Measurements from ENCODE around the gene CDKL1.
A peak's percentile ranks its signal among the peaks of the same experiment; 100 is the strongest.

CDKL1 gene

DNA sequence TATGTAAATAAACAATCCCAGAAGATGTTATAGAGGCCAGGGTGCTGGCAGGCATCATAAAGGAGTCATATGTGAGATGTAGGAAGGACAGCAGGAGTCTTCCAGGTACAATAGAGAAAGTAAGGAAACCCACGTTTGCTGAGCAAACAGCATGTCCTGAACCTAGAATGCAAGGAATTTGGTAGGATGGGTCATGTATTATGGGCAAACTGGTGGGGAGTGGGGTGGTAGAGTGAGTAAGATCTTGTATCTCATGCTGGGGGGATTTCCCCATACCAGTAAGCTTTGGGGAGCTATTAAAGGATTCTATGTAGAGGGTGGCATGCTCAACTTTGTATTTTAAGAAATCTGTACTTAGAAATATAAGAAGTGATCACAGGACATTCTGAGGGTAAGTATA lies 41.0 kb downstream of the CDKL1 start:
- DNase-seq, result no peak

DNA sequence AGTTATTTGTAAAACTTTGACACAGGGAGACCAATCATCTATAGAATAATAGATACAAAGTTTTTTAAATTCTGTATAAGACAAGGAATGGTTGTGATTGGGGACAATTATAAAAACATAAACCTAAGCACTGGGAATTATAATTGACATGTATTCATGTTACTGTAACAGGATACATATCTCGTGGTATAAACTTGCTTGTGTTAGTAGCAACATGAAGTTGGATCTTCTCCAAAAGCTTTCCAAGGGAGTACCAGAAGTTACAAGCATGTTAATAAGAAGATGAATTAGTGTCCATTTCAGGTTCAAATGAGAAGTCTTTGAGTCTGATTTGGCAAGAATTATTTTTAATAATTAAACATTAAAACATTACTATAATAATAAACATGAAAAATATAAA lies 42.2 kb downstream of the CDKL1 start:
- DNase-seq, result no peak

GRCh38 chr14:50353126-50353525 lies 43.6 kb downstream of the CDKL1 start:
- no peak for DNase-seq

GRCh38 chr14:50352584-50352983 lies 44.1 kb downstream of the CDKL1 start:
- no peak for DNase-seq

- DNase-seq, result no peak
Observed at GRCh38 chr14:50350975-50351374, 45.7 kb downstream of the CDKL1 start.

GRCh38 chr14:50348933-50349332 lies 47.7 kb downstream of the CDKL1 start:
- no peak for DNase-seq

DNA sequence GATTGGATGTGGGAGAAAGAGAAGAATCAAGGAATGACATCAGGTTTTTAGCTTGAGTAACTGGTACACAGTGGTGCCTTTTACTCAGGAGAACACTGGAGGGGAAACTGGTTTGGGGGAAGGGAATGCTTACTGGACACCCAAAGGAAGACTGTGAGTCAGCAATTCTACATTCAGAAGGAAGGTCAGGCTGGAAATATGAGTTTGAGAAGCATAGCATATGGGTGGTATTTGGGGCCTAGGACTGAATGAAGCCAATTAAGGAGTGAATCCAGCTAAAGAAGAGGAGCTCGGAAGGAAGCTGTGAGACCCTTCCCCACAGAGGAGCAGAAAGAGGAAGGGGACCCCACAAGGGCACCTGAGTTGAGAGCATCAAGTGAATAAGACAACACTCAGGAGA lies 49.2 kb downstream of the CDKL1 start:
- DNase-seq, result no peak

DNA sequence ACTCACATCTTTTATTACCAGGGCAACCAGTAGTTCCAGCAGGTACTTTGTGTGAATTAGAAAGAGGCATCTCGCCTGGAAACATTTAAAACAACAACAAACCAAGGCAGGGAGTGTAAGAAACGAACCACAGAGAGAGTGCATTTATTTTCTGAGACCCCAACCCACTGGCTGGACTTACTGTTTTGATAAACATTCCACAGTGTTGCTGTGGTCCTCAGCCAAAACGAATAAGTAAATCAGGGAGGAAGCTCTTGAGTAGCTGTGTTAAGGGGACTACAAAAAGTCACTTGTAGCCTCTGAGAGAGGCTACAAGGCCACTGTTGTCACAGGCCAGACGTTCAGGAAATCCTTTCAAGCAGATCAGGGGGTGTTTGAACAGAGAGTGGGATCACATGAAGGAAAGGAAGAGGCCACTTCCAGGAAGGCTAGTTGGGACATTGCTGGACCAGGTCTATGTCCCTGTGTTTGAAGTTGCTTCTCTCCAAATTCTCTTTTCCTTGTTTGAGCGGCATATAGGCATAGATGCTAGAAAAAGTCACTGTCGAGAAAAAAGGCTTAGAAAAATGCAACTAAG lies 50.7 kb downstream of the CDKL1 start:
- DNase-seq, result no peak

GRCh38 chr14:50344876-50345563 lies 51.7 kb downstream of the CDKL1 start:
- DNase-seq, result no peak

- DNase-seq, result no peak
Observed at GRCh38 chr14:50344116-50344775, 52.4 kb downstream of the CDKL1 start.

- no peak for DNase-seq
Observed at GRCh38 chr14:50343434-50343833, 53.2 kb downstream of the CDKL1 start.

GRCh38 chr14:50342221-50343078 lies 54.2 kb downstream of the CDKL1 start:
- DNase-seq, result peak; percentile 54

DNA sequence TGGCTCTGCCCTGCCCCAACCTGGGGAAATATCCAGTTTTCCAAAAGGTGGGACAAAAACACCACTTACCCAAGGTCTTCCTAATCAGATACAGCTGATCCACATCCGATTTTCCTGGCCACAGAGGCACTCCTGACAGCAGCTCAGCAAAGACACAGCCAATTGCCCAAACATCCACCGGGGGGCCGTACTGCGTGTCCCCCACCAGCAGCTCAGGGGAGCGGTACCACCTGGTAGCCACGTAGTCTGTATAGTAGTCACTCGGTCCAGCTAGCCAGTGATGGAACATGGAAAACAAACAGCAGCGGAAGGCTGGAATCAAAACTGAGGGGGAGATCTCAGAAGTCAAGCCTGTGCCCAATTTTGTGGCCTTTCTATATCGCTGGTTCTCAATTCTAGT lies 55.7 kb downstream of the CDKL1 start:
- no peak for DNase-seq

DNA sequence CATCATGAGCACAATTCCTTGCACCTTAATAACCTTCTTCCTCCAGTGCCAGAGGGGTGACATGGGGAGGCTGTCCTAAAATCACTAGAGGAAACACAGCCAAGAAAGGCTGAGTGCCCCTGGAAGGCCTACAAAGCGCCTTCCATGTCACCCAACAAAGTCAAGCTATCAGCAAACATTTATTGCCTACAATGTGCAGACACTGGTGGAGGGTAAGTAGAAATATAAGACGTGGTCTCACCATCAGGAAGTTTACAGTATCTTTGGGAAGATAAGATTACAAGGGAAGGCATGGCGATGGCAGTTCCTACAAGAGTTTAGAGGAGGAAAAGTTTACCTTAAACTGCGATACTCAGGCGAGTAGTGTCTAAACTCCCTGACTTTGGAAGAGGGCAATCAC lies 56.6 kb downstream of the CDKL1 start:
- DNase-seq, result no peak

- DNase-seq, result no peak
Observed at GRCh38 chr14:50339178-50339804, 57.4 kb downstream of the CDKL1 start.

DNA sequence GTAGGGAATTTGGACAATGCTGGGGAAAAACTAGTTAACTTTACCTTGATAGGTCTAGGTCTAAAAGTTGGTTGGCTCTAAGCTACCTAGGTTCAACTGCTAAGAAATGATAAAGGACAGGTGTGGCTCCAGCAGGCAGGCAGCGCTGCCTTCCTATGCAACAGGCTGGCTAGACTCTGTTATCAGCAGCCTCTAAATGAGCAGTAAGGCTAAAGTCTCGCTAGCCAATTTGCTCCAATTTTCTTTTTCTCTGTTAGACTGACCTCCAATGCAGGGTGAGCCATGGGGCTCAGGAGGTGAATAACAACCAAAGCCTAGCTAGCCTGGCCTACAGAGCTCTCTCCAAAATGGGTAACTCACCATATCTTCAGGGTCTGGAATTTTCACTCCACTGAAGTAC lies 58.1 kb downstream of the CDKL1 start:
- no peak for DNase-seq

DNA sequence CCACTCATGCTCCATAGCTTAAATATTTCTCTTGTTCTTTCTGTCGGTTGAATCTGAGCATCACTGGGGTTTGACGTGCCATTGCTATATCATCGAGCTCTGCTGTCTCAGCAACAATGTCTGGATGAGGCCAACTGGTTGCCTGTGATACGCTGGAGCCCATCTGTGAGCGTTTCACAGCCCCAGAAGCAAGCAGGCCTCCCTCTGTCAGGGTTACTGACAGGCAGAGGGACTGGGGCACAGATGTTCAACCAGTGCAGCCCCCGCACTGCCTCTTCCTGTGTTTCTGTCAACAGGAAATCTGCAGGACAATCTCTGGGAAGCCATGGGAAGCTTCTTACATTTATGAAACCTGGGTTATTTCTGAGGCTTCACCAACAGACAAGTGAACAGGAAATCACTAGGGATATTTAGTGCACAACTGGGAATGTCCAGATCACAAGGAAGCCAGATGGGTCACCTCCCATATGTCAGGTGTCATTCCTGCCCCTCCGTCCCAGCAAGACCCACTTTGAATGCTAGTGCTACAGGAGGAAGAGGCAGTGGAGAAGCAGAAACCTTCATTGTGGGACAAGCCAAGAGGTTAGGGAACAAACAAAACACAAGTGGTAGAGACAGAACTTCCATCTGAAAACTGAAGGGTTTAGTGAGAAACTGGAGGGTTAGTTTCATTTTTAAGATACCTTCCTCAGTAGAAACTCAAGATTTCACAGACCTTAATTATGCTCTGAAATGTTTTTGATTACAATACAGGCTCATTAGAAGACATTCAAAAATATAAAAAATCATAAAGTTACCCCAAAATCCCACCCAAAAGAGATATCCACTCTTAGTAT lies 60.5 kb downstream of the CDKL1 start:
- DNase-seq, result peak; percentile 47

GRCh38 chr14:50335389-50335788 lies 61.3 kb downstream of the CDKL1 start:
- peak; percentile 92 for DNase-seq

DNA sequence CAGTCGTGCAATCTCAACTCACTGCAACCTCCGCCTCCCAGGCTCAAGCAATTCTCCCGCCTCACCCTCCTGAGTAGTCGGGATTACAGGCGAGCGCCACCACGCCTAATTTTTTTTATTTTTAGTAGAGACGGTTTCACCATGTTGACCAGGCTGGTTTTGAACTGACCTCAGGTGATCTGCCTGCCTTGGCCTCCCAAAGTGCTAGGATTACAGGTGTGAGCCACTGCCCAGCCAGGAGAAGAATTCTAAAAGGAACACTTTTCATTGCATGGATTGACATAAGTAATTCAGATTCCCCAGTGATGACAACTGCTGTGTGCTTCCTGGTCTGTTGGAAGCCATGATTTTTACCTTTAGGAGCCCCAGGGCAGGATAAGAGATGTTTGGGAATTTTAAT lies 62.5 kb downstream of the CDKL1 start:
- DNase-seq, result no peak

DNA sequence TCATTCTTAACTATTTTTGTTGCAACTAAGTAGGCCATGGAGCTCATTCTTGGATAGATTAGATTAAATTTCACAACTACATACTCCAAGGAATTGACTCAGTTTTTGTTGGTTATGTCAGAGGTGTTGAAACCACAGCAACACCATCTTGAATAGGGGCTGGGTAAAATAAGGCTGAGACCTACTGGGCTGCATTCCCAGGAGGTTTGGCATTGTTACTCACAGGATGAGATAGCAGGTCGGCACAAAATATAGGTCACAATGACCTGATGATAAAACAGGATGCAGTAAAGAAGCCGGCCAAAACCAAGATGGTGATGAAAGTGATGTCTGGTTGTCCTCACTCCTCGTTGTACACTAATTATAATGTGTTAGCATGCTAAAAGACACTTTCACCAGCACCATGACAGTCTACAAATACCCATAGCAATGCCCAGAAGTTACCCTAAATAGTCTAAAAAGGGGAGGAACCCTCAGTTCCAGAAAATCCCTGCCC lies 63.6 kb downstream of the CDKL1 start:
- no peak for DNase-seq

DNA sequence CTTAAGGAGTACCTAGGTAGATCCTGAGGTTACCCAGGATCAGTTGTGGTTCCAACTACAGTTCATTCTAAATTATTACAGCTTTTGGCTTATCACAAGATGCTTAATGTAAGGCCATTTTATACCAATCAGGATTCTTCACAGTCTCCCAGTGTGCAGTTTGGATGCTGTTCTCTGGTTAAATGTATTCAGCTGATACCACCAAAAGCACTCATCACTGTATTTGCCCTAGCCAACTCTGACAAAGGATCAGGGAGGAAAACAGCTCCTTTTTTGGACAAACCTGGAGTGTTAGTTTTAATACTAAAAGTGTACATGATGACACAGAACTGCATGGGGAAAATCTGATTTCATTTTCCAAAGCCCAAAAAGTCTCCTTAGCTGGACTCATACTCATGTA lies 65.1 kb downstream of the CDKL1 start:
- no peak for DNase-seq
